ENCODE data around the gene PRPSAP1.

DNA sequence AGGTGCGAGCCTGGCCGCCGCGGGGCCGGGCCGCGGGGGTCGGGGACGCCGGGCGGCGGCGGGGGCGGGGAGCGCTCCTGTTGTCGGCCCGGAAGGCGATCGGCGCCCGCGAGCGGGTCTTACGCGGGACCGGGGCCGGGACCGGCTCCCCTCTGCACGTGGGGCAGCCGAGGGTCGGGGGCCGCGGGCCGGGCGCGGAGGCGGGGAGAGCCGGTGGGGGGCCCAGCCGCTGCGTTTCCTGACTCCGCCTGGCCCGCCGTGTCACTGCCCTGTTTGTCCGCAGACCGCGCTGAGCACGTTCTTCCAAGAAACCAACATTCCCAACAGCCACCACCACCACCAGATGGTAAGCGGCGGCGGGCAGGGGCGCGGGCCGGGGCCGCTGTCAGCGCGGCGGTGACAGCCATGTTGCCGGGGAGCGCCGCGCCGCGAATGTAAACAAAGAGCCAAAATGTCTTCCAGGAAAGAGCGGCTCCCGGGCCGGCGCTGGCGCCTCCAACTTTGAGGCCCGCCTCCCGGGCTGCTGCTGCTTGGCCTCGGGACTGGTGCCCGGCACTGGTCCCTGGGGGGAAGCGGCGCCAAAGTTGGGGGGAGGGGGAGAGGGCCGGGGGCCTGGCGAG lies 88.0 kb downstream of the PRPSAP1 start:
- TF ChIP-seq KLF1 (tag by site-specific recombination; IDR thresholded peaks at IDR 0.05) (no peak), ZNF112 (tag by site-specific recombination; IDR thresholded peaks at IDR 0.05) (no peak), YY1 (tag by site-specific recombination; IDR thresholded peaks at IDR 0.05) (peak; percentile 91), ZNF610 (tag by site-specific recombination; IDR thresholded peaks at IDR 0.05; ENCODE audit: borderline replicate concordance) (peak; percentile 43; the same call in 1 of the 2 replicates), ZNF391 (tag by site-specific recombination; IDR thresholded peaks at IDR 0.05; ENCODE audit: borderline replicate concordance, low read depth) (no peak), ZEB2 (tag by site-specific recombination; IDR thresholded peaks at IDR 0.05) (peak; percentile 51; the same call in 1 of the 2 replicates), ZNF335 (tag by site-specific recombination; conservative IDR thresholded peaks at IDR 0.05) (peak; percentile 48; the same call in 1 of the 2 replicates), ZBTB21 (tag by site-specific recombination; IDR thresholded peaks at IDR 0.05) (no peak), ZNF175 (tag by site-specific recombination; IDR thresholded peaks at IDR 0.05) (no peak), ZNF274 (IDR thresholded peaks at IDR 0.05; ENCODE audit: low read length) (no peak), ZNF274 (tag by site-specific recombination; IDR thresholded peaks at IDR 0.05; ENCODE audit: borderline replicate concordance) (no peak)
- TF ChIP-seq, protein P1, sequence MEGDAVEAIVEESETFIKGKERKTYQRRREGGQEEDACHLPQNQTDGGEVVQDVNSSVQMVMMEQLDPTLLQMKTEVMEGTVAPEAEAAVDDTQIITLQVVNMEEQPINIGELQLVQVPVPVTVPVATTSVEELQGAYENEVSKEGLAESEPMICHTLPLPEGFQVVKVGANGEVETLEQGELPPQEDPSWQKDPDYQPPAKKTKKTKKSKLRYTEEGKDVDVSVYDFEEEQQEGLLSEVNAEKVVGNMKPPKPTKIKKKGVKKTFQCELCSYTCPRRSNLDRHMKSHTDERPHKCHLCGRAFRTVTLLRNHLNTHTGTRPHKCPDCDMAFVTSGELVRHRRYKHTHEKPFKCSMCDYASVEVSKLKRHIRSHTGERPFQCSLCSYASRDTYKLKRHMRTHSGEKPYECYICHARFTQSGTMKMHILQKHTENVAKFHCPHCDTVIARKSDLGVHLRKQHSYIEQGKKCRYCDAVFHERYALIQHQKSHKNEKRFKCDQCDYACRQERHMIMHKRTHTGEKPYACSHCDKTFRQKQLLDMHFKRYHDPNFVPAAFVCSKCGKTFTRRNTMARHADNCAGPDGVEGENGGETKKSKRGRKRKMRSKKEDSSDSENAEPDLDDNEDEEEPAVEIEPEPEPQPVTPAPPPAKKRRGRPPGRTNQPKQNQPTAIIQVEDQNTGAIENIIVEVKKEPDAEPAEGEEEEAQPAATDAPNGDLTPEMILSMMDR (tag by site-specific recombination; IDR thresholded peaks at IDR 0.05) = peak; percentile 17; the same call in 1 of the 2 replicates
- TF ChIP-seq, protein P2, sequence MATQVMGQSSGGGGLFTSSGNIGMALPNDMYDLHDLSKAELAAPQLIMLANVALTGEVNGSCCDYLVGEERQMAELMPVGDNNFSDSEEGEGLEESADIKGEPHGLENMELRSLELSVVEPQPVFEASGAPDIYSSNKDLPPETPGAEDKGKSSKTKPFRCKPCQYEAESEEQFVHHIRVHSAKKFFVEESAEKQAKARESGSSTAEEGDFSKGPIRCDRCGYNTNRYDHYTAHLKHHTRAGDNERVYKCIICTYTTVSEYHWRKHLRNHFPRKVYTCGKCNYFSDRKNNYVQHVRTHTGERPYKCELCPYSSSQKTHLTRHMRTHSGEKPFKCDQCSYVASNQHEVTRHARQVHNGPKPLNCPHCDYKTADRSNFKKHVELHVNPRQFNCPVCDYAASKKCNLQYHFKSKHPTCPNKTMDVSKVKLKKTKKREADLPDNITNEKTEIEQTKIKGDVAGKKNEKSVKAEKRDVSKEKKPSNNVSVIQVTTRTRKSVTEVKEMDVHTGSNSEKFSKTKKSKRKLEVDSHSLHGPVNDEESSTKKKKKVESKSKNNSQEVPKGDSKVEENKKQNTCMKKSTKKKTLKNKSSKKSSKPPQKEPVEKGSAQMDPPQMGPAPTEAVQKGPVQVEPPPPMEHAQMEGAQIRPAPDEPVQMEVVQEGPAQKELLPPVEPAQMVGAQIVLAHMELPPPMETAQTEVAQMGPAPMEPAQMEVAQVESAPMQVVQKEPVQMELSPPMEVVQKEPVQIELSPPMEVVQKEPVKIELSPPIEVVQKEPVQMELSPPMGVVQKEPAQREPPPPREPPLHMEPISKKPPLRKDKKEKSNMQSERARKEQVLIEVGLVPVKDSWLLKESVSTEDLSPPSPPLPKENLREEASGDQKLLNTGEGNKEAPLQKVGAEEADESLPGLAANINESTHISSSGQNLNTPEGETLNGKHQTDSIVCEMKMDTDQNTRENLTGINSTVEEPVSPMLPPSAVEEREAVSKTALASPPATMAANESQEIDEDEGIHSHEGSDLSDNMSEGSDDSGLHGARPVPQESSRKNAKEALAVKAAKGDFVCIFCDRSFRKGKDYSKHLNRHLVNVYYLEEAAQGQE (tag by site-specific recombination; IDR thresholded peaks at IDR 0.05) = no peak

Measured in HEK293 (cell line).